H1 (cell line): ENCODE results near the gene CDH22. TPM values are rescaled to one million over a fixed set of nuclear protein-coding genes. Genes with fewer than 3 reads are reported as not detected.

Experiments
- RXRA ChIP-seq: IDR thresholded peaks from 2 replicates; pipeline ENCODE4 v1.6.1; 2011; ENCODE audit warnings: low read depth, mild to moderate bottlenecking, low read length, moderate library complexity; ENCODE audit not compliant: insufficient read depth
- polyA plus RNA-seq, 7 experiments: library from polyadenylated mRNA; depleted of rRNA in 3 of 7; stranded (reverse) in 5 of 7; unstranded in 2 of 7; fragments of >200 nt in 5 of 7; fragments of 200-250 nt in 2 of 7; gene quantifications; 1 replicate in 5 of 7; 2 replicates in 1 of 7; 4 replicates in 1 of 7; pipeline versions ENCODE4 v1.2.1 to v1.2.3, GENCODE V29; 2011 to 2013; ENCODE audit warnings: missing spikeins in 2 of 7, mixed read lengths in 2 of 7
- total RNA-seq: library from RNA; stranded (reverse); fragmentation: NEBNext Ultra II Directional; extraction: Animal tissue kit (Norgen Biotek cat#: 25700); gene quantifications from 2 replicates; pipeline ENCODE4 v1.2.1, GENCODE V29; 2021

CDH22 gene
- total and polyA plus RNA-seq, 2 of the 8 experiments (the other 6 are each of a cell fraction or from before 2014, with no cell fraction given): 0.35 to 0.39 TPM

DNA sequence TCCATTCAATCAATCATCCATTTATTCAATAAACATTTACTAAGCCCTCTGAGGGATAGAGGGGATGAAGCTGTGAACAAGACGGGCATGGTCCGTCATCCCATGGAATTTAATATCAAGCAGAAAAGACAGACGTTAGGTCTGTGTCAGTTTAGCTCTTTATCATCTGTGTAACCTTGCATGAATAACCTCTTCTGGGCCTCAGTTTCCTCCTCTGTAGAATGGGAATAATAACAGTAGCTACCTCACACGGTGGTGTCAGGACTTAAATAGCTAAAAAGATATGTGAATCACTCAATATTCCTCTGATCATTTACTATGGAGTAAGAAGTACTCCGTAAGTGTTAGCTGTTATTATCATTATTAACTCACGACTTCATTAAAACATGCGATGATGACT, 21.3 kb downstream of the CDH22 start (continued):
- TF ChIP-seq RXRA: no peak
